ENCODE data around the gene HAPLN2.

GRCh38 chr1:156622581-156623297, 3.5 kb downstream of the HAPLN2 start:
- TF ChIP-seq EZH2 (IDR thresholded peaks at IDR 0.05), result no peak
- TF ChIP-seq, protein P1, sequence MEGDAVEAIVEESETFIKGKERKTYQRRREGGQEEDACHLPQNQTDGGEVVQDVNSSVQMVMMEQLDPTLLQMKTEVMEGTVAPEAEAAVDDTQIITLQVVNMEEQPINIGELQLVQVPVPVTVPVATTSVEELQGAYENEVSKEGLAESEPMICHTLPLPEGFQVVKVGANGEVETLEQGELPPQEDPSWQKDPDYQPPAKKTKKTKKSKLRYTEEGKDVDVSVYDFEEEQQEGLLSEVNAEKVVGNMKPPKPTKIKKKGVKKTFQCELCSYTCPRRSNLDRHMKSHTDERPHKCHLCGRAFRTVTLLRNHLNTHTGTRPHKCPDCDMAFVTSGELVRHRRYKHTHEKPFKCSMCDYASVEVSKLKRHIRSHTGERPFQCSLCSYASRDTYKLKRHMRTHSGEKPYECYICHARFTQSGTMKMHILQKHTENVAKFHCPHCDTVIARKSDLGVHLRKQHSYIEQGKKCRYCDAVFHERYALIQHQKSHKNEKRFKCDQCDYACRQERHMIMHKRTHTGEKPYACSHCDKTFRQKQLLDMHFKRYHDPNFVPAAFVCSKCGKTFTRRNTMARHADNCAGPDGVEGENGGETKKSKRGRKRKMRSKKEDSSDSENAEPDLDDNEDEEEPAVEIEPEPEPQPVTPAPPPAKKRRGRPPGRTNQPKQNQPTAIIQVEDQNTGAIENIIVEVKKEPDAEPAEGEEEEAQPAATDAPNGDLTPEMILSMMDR (IDR thresholded peaks at IDR 0.05), result no peak

Measured in neural progenitor cell (in vitro differentiated cells).